Ovary (tissue), 9 donors: ENCODE measurements around the gene CFAP100. TPM values are rescaled to one million over a fixed set of nuclear protein-coding genes. Genes with fewer than 3 reads are reported as not detected.
A peak's percentile ranks its signal among the peaks of the same experiment; 100 is the strongest.

Experiments used
- DNase-seq, 5 donors: peaks; one replicate each; pipeline ENCODE4 v3.0.0-alpha.2; 2019 to 2020
- H3K27ac ChIP-seq, 2 donors: fragments of 200-600 bp; one replicate each; pipeline versions ENCODE4 v1.5.1 to v1.8.0; 2019 to 2022
- H3K27me3 ChIP-seq: fragments of 200-600 bp; one replicate; pipeline ENCODE4 v1.8.0; 2022
- H3K36me3 ChIP-seq: fragments of 200-600 bp; sonication (generic); one replicate; pipeline ENCODE4 v1.5.1; 2019
- H3K4me1 ChIP-seq: one replicate; pipeline ENCODE4 v1.8.1; 2013; ENCODE audit warnings: mild to moderate bottlenecking, moderate library complexity; ENCODE audit not compliant: insufficient read depth
- H3K4me3 ChIP-seq: fragments of 200-600 bp; sonication (generic); one replicate; pipeline ENCODE4 v1.5.1; 2017
- H3K9me3 ChIP-seq, 2 donors: fragments of 200-600 bp in 1 of 2; sonication (generic) in 1 of 2; one replicate each; pipeline versions ENCODE4 v1.5.1 to v1.8.1; 2013 to 2019; ENCODE audit warnings: mild to moderate bottlenecking in 1 of 2, moderate library complexity in 1 of 2
- CTCF ChIP-seq, 3 donors: fragments of 450-650 bp in 2 of 3; fragments of 200-600 bp in 1 of 3; IDR thresholded peaks; one replicate each; pipeline versions ENCODE4 v1.5.1 to v1.8.0; 2016 to 2022; ENCODE audit warnings: antibody characterized with exemption in 3 of 3, mild to moderate bottlenecking in 1 of 3
- EP300 ChIP-seq: sonication (generic); formaldehyde crosslinking; IDR thresholded peaks from one replicate; pipeline ENCODE4 v1.6.1; 2017; ENCODE audit warnings: antibody characterized with exemption
- POLR2A ChIP-seq: fragments of 450-650 bp; IDR thresholded peaks from one replicate; pipeline ENCODE4 v1.6.1; 2017; ENCODE audit warnings: antibody characterized with exemption, mild to moderate bottlenecking, moderate library complexity
- whole genome bisulfite sequencing, 3 donors: extraction: QIAGEN DNeasy Blood & Tissue Kit in 1 of 3; methylation state at CpG; one replicate each; pipeline versions ENCODE4 v1.1.5 to v1.1.7; 2013 to 2017; 5-methylcytosine and 5-hydroxymethylcytosine counted together
- intact Hi-C, 4 donors: fragments of 100-400 bp; cut with DNase I; formaldehyde crosslinking; loops; one replicate each; pipeline versions ENCODE4 v1.11.0 to v1.15.1; 2022 to 2023
- polyA plus RNA-seq, 2 donors: library from polyadenylated mRNA; stranded (reverse); fragments of 200-250 nt in 1 of 2; fragments of 350-450 nt in 1 of 2; fragmentation: Illumina TruSeq in 1 of 2; extraction: RNeasy Lipid Tissue Mini Kit (QIAGEN cat#74804) in 1 of 2; gene quantifications; one replicate each; pipeline ENCODE4 v1.2.3, GENCODE V29; 2013 to 2014
- total RNA-seq, 7 donors: library from RNA; depleted of rRNA in 2 of 7; stranded (reverse); fragments of >200 nt in 2 of 7; fragmentation: NEBNext Ultra II Directional in 3 of 7; extraction: Animal tissue kit (Norgen Biotek cat#: 25700) in 3 of 7; gene quantifications; one replicate each; pipeline versions ENCODE4 v1.1.0 to v1.2.4, GENCODE V29; 2016 to 2023
- donor health status: DM: no; HTN: no; CAD: no; lungs with moderate emphysema.
- donor health status: DM: no; HTN: no; CAD: no.
- donor health status: Bipolar disorder and iron deficiency.
- donor health status: DM: yes; HTN: yes; CAD: no.
- donor health status: DM: no; HTN: no; CAD: no.
- donor health status: DM: yes; HTN: yes; CAD: no.

CFAP100 gene
- total and polyA plus RNA-seq, 9 donors: 0.06 to 21.3 (median 1.6) TPM; not detected in 3

- H3K9me3 ChIP-seq: no peaks in the 10 kb centered on the region
- no peak overlapping the region for H3K4me3 ChIP-seq
- TF ChIP-seq POLR2A (no peak), EP300 (no peak), CTCF (IDR thresholded peaks at IDR 0.05) (no peak)
- no peak overlapping the region for H3K27ac ChIP-seq
- H3K36me3 ChIP-seq: no peaks in the 10 kb centered on the region
- peaks cover 27% of the 10 kb centered on the region for H3K4me1 ChIP-seq
- 69 to 84% (median 75%) methylated on average over 14 to 15 of the region's 15 CpGs for WGBS, 3 donors
- DNase-seq: peak in 2 of 5 donors; percentile 21 to 26
- intact Hi-C loops: loop anchor here in 2 of 4 donors (5.0 to 10.0 kb wide), 2 partner anchors 38 to 85 kb away; no protein-coding TSS in a partner anchor
- no peaks in the 10 kb centered on the region for H3K27me3 ChIP-seq
Measured at GRCh38 chr3:126349611-126350501, 44.9 kb upstream of the CFAP100 start.

GRCh38 chr3:126350502-126351085, 44.1 kb upstream of the CFAP100 start:
- intact Hi-C loops: loop anchor here in 1 of 4 donors (5.0 kb wide), 1 partner anchor 38 kb away; no protein-coding TSS in a partner anchor
- H3K9me3 ChIP-seq: no peaks in the 10 kb centered on the region
- H3K36me3 ChIP-seq: no peaks in the 10 kb centered on the region
- no peak overlapping the region for H3K4me3 ChIP-seq
- TF ChIP-seq CTCF (IDR thresholded peaks at IDR 0.05): no peak
- TF ChIP-seq POLR2A: no peak
- TF ChIP-seq EP300: no peak
- H3K27me3 ChIP-seq: no peaks in the 10 kb centered on the region
- no peak overlapping the region for H3K27ac ChIP-seq
- WGBS, 3 donors: 79 to 84% (median 81%) methylated on average over 9 of the region's 9 CpGs
- DNase-seq: peak in 2 of 5 donors; percentile 17 to 30
- peaks cover 28% of the 10 kb centered on the region for H3K4me1 ChIP-seq

GRCh38 chr3:126351086-126351770, 43.5 kb upstream of the CFAP100 start:
- H3K9me3 ChIP-seq: no peaks in the 10 kb centered on the region
- TF ChIP-seq CTCF (IDR thresholded peaks at IDR 0.05): no peak
- TF ChIP-seq EP300: no peak
- no peak for TF ChIP-seq POLR2A
- DNase-seq: peak in 4 of 5 donors; percentile 14 to 27 (median 18)
- 79 to 90% (median 86%) methylated on average over 10 of the region's 10 CpGs for WGBS, 3 donors
- no peaks in the 10 kb centered on the region for H3K36me3 ChIP-seq
- no peaks in the 10 kb centered on the region for H3K27me3 ChIP-seq
- no peak overlapping the region for H3K27ac ChIP-seq
- intact Hi-C loops: loop anchor here in 1 of 4 donors (5.0 kb wide), 1 partner anchor 39 kb away; no protein-coding TSS in a partner anchor
- peaks cover 28% of the 10 kb centered on the region for H3K4me1 ChIP-seq
- no peak overlapping the region for H3K4me3 ChIP-seq
